K562 (cell line): Measurements from ENCODE around the gene IKZF3. TPM values are rescaled to one million over a fixed set of nuclear protein-coding genes. Genes with fewer than 3 reads are reported as not detected.

Experiments
- CHCHD3 ChIP-seq: fragments of 250-450 bp; sonication (Bioruptor Pico); IDR thresholded peaks from 2 replicates; pipeline ENCODE4 v2.1.2; 2022; ENCODE audit warnings: mild to moderate bottlenecking
- ELF1 ChIP-seq: fragments of 200-800 bp; sonication (Bioruptor generic); IDR thresholded peaks from 2 replicates; pipeline ENCODE4 v1.6.1; 2016; ENCODE audit warnings: missing genetic modification characterization, missing compliant biosample characterization
- GATAD2A ChIP-seq: fragments of 450-650 bp; IDR thresholded peaks from 2 replicates; pipeline ENCODE4 v1.6.1; 2017
- HCFC1 ChIP-seq: IDR thresholded peaks from 2 replicates; pipeline ENCODE4 v1.6.1; 2012; ENCODE audit warnings: low read depth, low read length, improper control_type of control experiment
- HDAC3 ChIP-seq: fragments of 450-650 bp; IDR thresholded peaks from 2 replicates; pipeline ENCODE4 v1.6.1; 2018; ENCODE audit warnings: borderline replicate concordance, mild to moderate bottlenecking, moderate library complexity; ENCODE audit not compliant: partially characterized antibody
- MAFF ChIP-seq: IDR thresholded peaks from 2 replicates; pipeline ENCODE4 v1.6.1; 2012; ENCODE audit warnings: low read length, improper control_type of control experiment
- MYNN ChIP-seq, 2 experiments: sonication (generic); formaldehyde crosslinking in 1 of 2; IDR thresholded peaks; 2 replicates each; pipeline versions ENCODE4 v1.5.0 to v1.6.1; 2016 to 2020; ENCODE audit warnings: antibody characterized with exemption in 1 of 2, missing genetic modification reagents in 1 of 2
- NFE2 ChIP-seq: IDR thresholded peaks from 2 replicates; pipeline ENCODE4 v1.6.1; 2014; ENCODE audit warnings: antibody characterized with exemption, low read depth
- PHB2 ChIP-seq: fragments of 450-650 bp; IDR thresholded peaks from 2 replicates; pipeline ENCODE4 v1.6.1; 2017; ENCODE audit warnings: low read depth
- TARDBP ChIP-seq: fragments of 450-650 bp; IDR thresholded peaks from 2 replicates; pipeline ENCODE4 v1.6.1; 2016
- TCFL5 ChIP-seq: fragments of 250-450 bp; sonication (Bioruptor Pico); conservative IDR thresholded peaks from 2 replicates; pipeline ENCODE4 v1.6.1; 2021; ENCODE audit warnings: mild to moderate bottlenecking, moderate library complexity, matching md5 sums
- ZFX ChIP-seq: sonication (generic); formaldehyde crosslinking; IDR thresholded peaks from 2 replicates; pipeline ENCODE4 v1.8.0; 2022; ENCODE audit warnings: mild to moderate bottlenecking, missing genetic modification reagents, moderate library complexity
- ZNF140 ChIP-seq: fragments of 250-450 bp; sonication (Bioruptor Pico); IDR thresholded peaks from 2 replicates; pipeline ENCODE4 v1.8.0; 2021; ENCODE audit warnings: moderate library complexity, mild to moderate bottlenecking, inconsistent platforms
- ZNF274 ChIP-seq: IDR thresholded peaks from 2 replicates; pipeline ENCODE4 v1.6.1; 2011; ENCODE audit warnings: low read depth, mild to moderate bottlenecking, low read length, moderate library complexity, borderline replicate concordance
- ZNF282 ChIP-seq: sonication (generic); formaldehyde crosslinking; IDR thresholded peaks from 2 replicates; pipeline ENCODE4 v1.8.1; 2023; ENCODE audit warnings: missing genetic modification reagents
- ZNF436 ChIP-seq: fragments of 250-450, 450-650 bp; sonication (Bioruptor Pico); formaldehyde crosslinking; IDR thresholded peaks from 2 replicates; pipeline ENCODE4 v1.7.0; 2020; ENCODE audit warnings: mild to moderate bottlenecking
- ZNF655 ChIP-seq: fragments of 250-450 bp; sonication (Bioruptor Pico); IDR thresholded peaks from 2 replicates; pipeline ENCODE4 v1.5.0; 2021
- ZSCAN29 ChIP-seq: fragments of 450-650 bp; IDR thresholded peaks from 2 replicates; pipeline ENCODE4 v1.6.1; 2017
- polyA plus RNA-seq, 8 experiments: library from polyadenylated mRNA; depleted of rRNA in 4 of 8; stranded (reverse) in 5 of 8; unstranded in 3 of 8; fragments of >200 nt; fragmentation: Nextera tagmentation in 2 of 8; fragmentation: Illumina TruSeq in 1 of 8; extraction: Ambion mirVana in 2 of 8; extraction: Trizol in 1 of 8; gene quantifications; 2 replicates each; pipeline versions ENCODE4 v1.2.1 to v1.2.3, GENCODE V29; 2011 to 2014; ENCODE audit warnings: inconsistent platforms in 1 of 8, missing spikeins in 1 of 8
- total RNA-seq, 7 experiments: library from RNA; depleted of rRNA in 6 of 7; stranded (reverse); fragments of >200 nt in 6 of 7; fragmentation: Illumina TruSeq in 2 of 7; extraction: Trizol in 2 of 7; gene quantifications; 2 replicates each; pipeline versions ENCODE4 v1.2.1 to v1.2.3, GENCODE V29; 2011 to 2021; ENCODE audit warnings: low replicate concordance in 1 of 7
- TF ChIP-seq, protein P1 (sequence below): fragments of 450-650 bp; IDR thresholded peaks from 2 replicates; pipeline ENCODE4 v1.6.1; 2016; ENCODE audit warnings: missing biosample characterization, missing genetic modification characterization
- TF ChIP-seq, protein P2 (sequence below): sonication (generic); formaldehyde crosslinking; IDR thresholded peaks from 2 replicates; pipeline ENCODE4 v1.8.0; 2023; ENCODE audit warnings: mild to moderate bottlenecking, missing genetic modification reagents
- TF ChIP-seq, protein P3 (sequence below), 2 experiments: fragments of 450-650 bp in 1 of 2; IDR thresholded peaks; 2 replicates each; pipeline ENCODE4 v1.6.1; 2011 to 2017; ENCODE audit warnings: low read depth in 2 of 2, antibody characterized with exemption in 1 of 2, borderline replicate concordance in 1 of 2, low read length in 1 of 2, mild to moderate bottlenecking in 1 of 2, mixed read lengths in 1 of 2; ENCODE audit not compliant: control insufficient read depth in 1 of 2

IKZF3 gene
- total and polyA plus RNA-seq, 9 of the 15 experiments (the other 6 are each of a cell fraction or from before 2014, with no cell fraction given) = 0.06 to 1.6 (median 0.62) TPM

GRCh38 chr17:39863918-39864746 lies at the start of gene IKZF3 (continued):
- TF ChIP-seq, protein P1, sequence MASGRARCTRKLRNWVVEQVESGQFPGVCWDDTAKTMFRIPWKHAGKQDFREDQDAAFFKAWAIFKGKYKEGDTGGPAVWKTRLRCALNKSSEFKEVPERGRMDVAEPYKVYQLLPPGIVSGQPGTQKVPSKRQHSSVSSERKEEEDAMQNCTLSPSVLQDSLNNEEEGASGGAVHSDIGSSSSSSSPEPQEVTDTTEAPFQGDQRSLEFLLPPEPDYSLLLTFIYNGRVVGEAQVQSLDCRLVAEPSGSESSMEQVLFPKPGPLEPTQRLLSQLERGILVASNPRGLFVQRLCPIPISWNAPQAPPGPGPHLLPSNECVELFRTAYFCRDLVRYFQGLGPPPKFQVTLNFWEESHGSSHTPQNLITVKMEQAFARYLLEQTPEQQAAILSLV = no peak
- TF ChIP-seq, protein P2, sequence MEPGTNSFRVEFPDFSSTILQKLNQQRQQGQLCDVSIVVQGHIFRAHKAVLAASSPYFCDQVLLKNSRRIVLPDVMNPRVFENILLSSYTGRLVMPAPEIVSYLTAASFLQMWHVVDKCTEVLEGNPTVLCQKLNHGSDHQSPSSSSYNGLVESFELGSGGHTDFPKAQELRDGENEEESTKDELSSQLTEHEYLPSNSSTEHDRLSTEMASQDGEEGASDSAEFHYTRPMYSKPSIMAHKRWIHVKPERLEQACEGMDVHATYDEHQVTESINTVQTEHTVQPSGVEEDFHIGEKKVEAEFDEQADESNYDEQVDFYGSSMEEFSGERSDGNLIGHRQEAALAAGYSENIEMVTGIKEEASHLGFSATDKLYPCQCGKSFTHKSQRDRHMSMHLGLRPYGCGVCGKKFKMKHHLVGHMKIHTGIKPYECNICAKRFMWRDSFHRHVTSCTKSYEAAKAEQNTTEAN (CRISPR knock-in tag) = no peak
- TF ChIP-seq HCFC1 = no peak
- TF ChIP-seq ZNF140 (CRISPR knock-in tag) = no peak
- no peak for TF ChIP-seq GATAD2A
- no peak for TF ChIP-seq HDAC3
- no peak for TF ChIP-seq ELF1 (tag)
- TF ChIP-seq NFE2 = no peak
- TF ChIP-seq CHCHD3 (CRISPR knock-in tag) = no peak
- TF ChIP-seq MYNN (IDR thresholded peaks at IDR 0.05) = no peak
- no peak for TF ChIP-seq MYNN (CRISPR knock-in tag; IDR thresholded peaks at IDR 0.05)
- no peak for TF ChIP-seq ZNF436 (CRISPR knock-in tag)
- TF ChIP-seq ZNF655 = no peak
- TF ChIP-seq ZSCAN29 = no peak
- TF ChIP-seq TCFL5 (CRISPR knock-in tag) = no peak
- TF ChIP-seq TARDBP = no peak
- peak; percentile 37; the same call in 1 of the 2 replicates for TF ChIP-seq ZFX (CRISPR knock-in tag)
- TF ChIP-seq PHB2 = no peak
- TF ChIP-seq ZNF282 (CRISPR knock-in tag) = no peak
- TF ChIP-seq, protein P3, sequence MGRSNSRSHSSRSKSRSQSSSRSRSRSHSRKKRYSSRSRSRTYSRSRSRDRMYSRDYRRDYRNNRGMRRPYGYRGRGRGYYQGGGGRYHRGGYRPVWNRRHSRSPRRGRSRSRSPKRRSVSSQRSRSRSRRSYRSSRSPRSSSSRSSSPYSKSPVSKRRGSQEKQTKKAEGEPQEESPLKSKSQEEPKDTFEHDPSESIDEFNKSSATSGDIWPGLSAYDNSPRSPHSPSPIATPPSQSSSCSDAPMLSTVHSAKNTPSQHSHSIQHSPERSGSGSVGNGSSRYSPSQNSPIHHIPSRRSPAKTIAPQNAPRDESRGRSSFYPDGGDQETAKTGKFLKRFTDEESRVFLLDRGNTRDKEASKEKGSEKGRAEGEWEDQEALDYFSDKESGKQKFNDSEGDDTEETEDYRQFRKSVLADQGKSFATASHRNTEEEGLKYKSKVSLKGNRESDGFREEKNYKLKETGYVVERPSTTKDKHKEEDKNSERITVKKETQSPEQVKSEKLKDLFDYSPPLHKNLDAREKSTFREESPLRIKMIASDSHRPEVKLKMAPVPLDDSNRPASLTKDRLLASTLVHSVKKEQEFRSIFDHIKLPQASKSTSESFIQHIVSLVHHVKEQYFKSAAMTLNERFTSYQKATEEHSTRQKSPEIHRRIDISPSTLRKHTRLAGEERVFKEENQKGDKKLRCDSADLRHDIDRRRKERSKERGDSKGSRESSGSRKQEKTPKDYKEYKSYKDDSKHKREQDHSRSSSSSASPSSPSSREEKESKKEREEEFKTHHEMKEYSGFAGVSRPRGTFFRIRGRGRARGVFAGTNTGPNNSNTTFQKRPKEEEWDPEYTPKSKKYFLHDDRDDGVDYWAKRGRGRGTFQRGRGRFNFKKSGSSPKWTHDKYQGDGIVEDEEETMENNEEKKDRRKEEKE (IDR thresholded peaks at IDR 0.05; ENCODE audit: borderline replicate concordance in 1 of 2, control insufficient read depth in 1 of 2, low read depth in 2 of 2, low read length in 1 of 2) = no peak
- TF ChIP-seq MAFF = no peak
- no peak for TF ChIP-seq ZNF274
